Measurements from ENCODE around the gene RGS7. TPM values are rescaled to one million over a fixed set of nuclear protein-coding genes. Genes with fewer than 3 reads are reported as not detected.

Gene RGS7
- total and polyA plus RNA-seq, 2 donors from 2014 or later, result 3.6 TPM; not detected in 1

- Histone ChIP-seq H3K4me3 (ENCODE audit: low read length in 3 of 3) (no peak overlapping the region), H3K9ac (ENCODE audit: low read length in 3 of 3) (no peak overlapping the region), H3K27ac (ENCODE audit: low read depth in 2 of 2, low read length in 2 of 2) (no peak overlapping the region), H3K9me3 (ENCODE audit: control insufficient read depth in 2 of 3, insufficient read depth in 1 of 3, low read length in 3 of 3) (no peaks in the 10 kb centered on the region), H3K4me1 (ENCODE audit: control insufficient read depth in 2 of 3, insufficient read depth in 2 of 3, low read depth in 1 of 3, low read length in 3 of 3) (no peaks in the 10 kb centered on the region), H3K36me3 (ENCODE audit: control insufficient read depth in 2 of 3, insufficient read depth in 3 of 3, low read length in 3 of 3) (no peaks in the 10 kb centered on the region), H3K27me3 (ENCODE audit: control insufficient read depth, insufficient read depth, low read length) (no peaks in the 10 kb centered on the region)
- intact Hi-C loops (cut with DNase I), result no loop called here
- TF ChIP-seq CTCF (IDR thresholded peaks at IDR 0.05; ENCODE audit: borderline replicate concordance, extremely low read depth, insufficient read depth), result no peak
- no peak for DNase-seq
- no peak for FAIRE-seq
Observed at GRCh38 chr1:240833075-240833474, 523.9 kb downstream of the RGS7 start.

GRCh38 chr1:240831922-240832321 is 525.1 kb downstream of the RGS7 start:
- DNase-seq (no peak), FAIRE-seq (no peak)
- TF ChIP-seq CTCF (IDR thresholded peaks at IDR 0.05; ENCODE audit: borderline replicate concordance, extremely low read depth, insufficient read depth), result no peak
- Histone ChIP-seq H3K36me3 (ENCODE audit: control insufficient read depth in 2 of 3, insufficient read depth in 3 of 3, low read length in 3 of 3) (no peaks in the 10 kb centered on the region), H3K9ac (ENCODE audit: low read length in 3 of 3) (no peak overlapping the region), H3K27ac (ENCODE audit: low read depth in 2 of 2, low read length in 2 of 2) (no peak overlapping the region), H3K4me1 (ENCODE audit: control insufficient read depth in 2 of 3, insufficient read depth in 2 of 3, low read depth in 1 of 3, low read length in 3 of 3) (no peaks in the 10 kb centered on the region), H3K4me3 (ENCODE audit: low read length in 3 of 3) (no peak overlapping the region), H3K9me3 (ENCODE audit: control insufficient read depth in 2 of 3, insufficient read depth in 1 of 3, low read length in 3 of 3) (no peaks in the 10 kb centered on the region), H3K27me3 (ENCODE audit: control insufficient read depth, insufficient read depth, low read length) (no peaks in the 10 kb centered on the region)
- intact Hi-C loops (cut with DNase I), result no loop called here

GRCh38 chr1:240831191-240831631 is 525.8 kb downstream of the RGS7 start:
- no peaks in the 10 kb centered on the region for H3K4me1 ChIP-seq (ENCODE audit: control insufficient read depth in 2 of 3, insufficient read depth in 2 of 3, low read depth in 1 of 3, low read length in 3 of 3)
- no peak overlapping the region for H3K27ac ChIP-seq (ENCODE audit: low read depth in 2 of 2, low read length in 2 of 2)
- DNase-seq, result peak in 2 of 5 donors; percentile 30 to 50
- FAIRE-seq, result no peak
- H3K36me3 ChIP-seq (ENCODE audit: control insufficient read depth in 2 of 3, insufficient read depth in 3 of 3, low read length in 3 of 3), result no peaks in the 10 kb centered on the region
- no peak overlapping the region for H3K4me3 ChIP-seq (ENCODE audit: low read length in 3 of 3)
- H3K27me3 ChIP-seq (ENCODE audit: control insufficient read depth, insufficient read depth, low read length), result no peaks in the 10 kb centered on the region
- H3K9ac ChIP-seq (ENCODE audit: low read length in 3 of 3), result no peak overlapping the region
- intact Hi-C loops (cut with DNase I), result no loop called here
- no peaks in the 10 kb centered on the region for H3K9me3 ChIP-seq (ENCODE audit: control insufficient read depth in 2 of 3, insufficient read depth in 1 of 3, low read length in 3 of 3)
- TF ChIP-seq CTCF (IDR thresholded peaks at IDR 0.05; ENCODE audit: borderline replicate concordance, extremely low read depth, insufficient read depth), result no peak

- Histone ChIP-seq H3K4me1 (ENCODE audit: control insufficient read depth in 2 of 3, insufficient read depth in 2 of 3, low read depth in 1 of 3, low read length in 3 of 3) (no peaks in the 10 kb centered on the region), H3K9me3 (ENCODE audit: control insufficient read depth in 2 of 3, insufficient read depth in 1 of 3, low read length in 3 of 3) (no peaks in the 10 kb centered on the region), H3K27ac (ENCODE audit: low read depth in 2 of 2, low read length in 2 of 2) (no peak overlapping the region), H3K9ac (ENCODE audit: low read length in 3 of 3) (no peak overlapping the region), H3K4me3 (ENCODE audit: low read length in 3 of 3) (no peak overlapping the region), H3K27me3 (ENCODE audit: control insufficient read depth, insufficient read depth, low read length) (no peaks in the 10 kb centered on the region), H3K36me3 (ENCODE audit: control insufficient read depth in 2 of 3, insufficient read depth in 3 of 3, low read length in 3 of 3) (no peaks in the 10 kb centered on the region)
- DNase-seq, result no peak
- no peak for FAIRE-seq
- no peak for TF ChIP-seq CTCF (IDR thresholded peaks at IDR 0.05; ENCODE audit: borderline replicate concordance, extremely low read depth, insufficient read depth)
- intact Hi-C loops (cut with DNase I), result no loop called here
Observed at GRCh38 chr1:240829487-240829886, 527.5 kb downstream of the RGS7 start.
